AG10803 (cell line): ENCODE data around the gene TSPAN4.

ENCODE experiments used
- DNase-seq: peaks from one replicate; pipeline ENCODE4 v3.0.0; 2010; ENCODE audit warnings: low read depth
- H3K4me3 ChIP-seq: 2 replicates; pipeline ENCODE4 v1.5.1; 2011; ENCODE audit warnings: mild to moderate bottlenecking, low read length, control low read depth
- CTCF ChIP-seq: conservative IDR thresholded peaks from 2 replicates; pipeline ENCODE4 v1.5.1; 2011; ENCODE audit warnings: mild to moderate bottlenecking, low read length, control low read depth, inconsistent platforms

TSPAN4 gene

GRCh38 chr11:809287-810039, 33.2 kb upstream of the TSPAN4 start, which contains the start of gene RPLP2:
Gene RPLP2, plus strand, starts transcription at chr11:809967. Its CDS starts 268 bp downstream, at chr11:810235.
- peak; percentile 97 for DNase-seq
- TF ChIP-seq CTCF: no peak
- H3K4me3 ChIP-seq: peak within 1 kb of the TSS; percentile 90

GRCh38 chr11:810040-810567, 32.5 kb upstream of the TSPAN4 start:
- DNase-seq: no peak
- TF ChIP-seq CTCF: no peak
- H3K4me3 ChIP-seq: peak overlapping the region; percentile 90

- peak overlapping the region; percentile 90 for H3K4me3 ChIP-seq
- DNase-seq: no peak
- TF ChIP-seq CTCF: 0 out of 2 replicates have a peak, but pooled peaks have one; percentile 7
These were observed 31.0 kb upstream of the TSPAN4 start for GRCh38 chr11:811446-812245.

- DNase-seq: no peak
- H3K4me3 ChIP-seq: no peak overlapping the region
- no peak for TF ChIP-seq CTCF
These were observed 30.3 kb upstream of the TSPAN4 start for GRCh38 chr11:812390-812789.

GRCh38 chr11:813072-813455, 29.6 kb upstream of the TSPAN4 start:
- no peak for DNase-seq
- no peak overlapping the region for H3K4me3 ChIP-seq
- no peak for TF ChIP-seq CTCF

GRCh38 chr11:813456-814096, 29.1 kb upstream of the TSPAN4 start:
- no peak for TF ChIP-seq CTCF
- DNase-seq: no peak
- no peak overlapping the region for H3K4me3 ChIP-seq
